Ishikawa (cell line): Measurements from ENCODE around the gene CCNI.

Experiments
- CEBPB ChIP-seq: IDR thresholded peaks from 2 replicates; pipeline ENCODE4 v1.6.1; 2012
- EGR1 ChIP-seq: IDR thresholded peaks from 2 replicates; pipeline ENCODE4 v1.6.1; 2012
- EP300 ChIP-seq: IDR thresholded peaks from 2 replicates; pipeline ENCODE4 v1.6.1; 2012; ENCODE audit warnings: borderline replicate concordance
- FOXM1 ChIP-seq: IDR thresholded peaks from 2 replicates; pipeline ENCODE4 v1.6.1; 2012; ENCODE audit warnings: low read depth, borderline replicate concordance
- MAX ChIP-seq: IDR thresholded peaks from 2 replicates; pipeline ENCODE4 v1.6.1; 2012
- RAD21 ChIP-seq: IDR thresholded peaks from 2 replicates; pipeline ENCODE4 v1.6.1; 2012; ENCODE audit warnings: low read depth
- REST ChIP-seq: IDR thresholded peaks from 2 replicates; pipeline ENCODE4 v1.6.1; 2012; ENCODE audit warnings: low read depth, mild to moderate bottlenecking
- TAF1 ChIP-seq: IDR thresholded peaks from 2 replicates; pipeline ENCODE4 v1.6.1; 2012; ENCODE audit warnings: low read depth, mild to moderate bottlenecking
- TEAD4 ChIP-seq: IDR thresholded peaks from 2 replicates; pipeline ENCODE4 v1.6.1; 2012
- USF1 ChIP-seq: IDR thresholded peaks from 2 replicates; pipeline ENCODE4 v1.6.1; 2012
- YY1 ChIP-seq: IDR thresholded peaks from 2 replicates; pipeline ENCODE4 v1.6.1; 2012; ENCODE audit warnings: low read depth
- ZBTB7A ChIP-seq: IDR thresholded peaks from 2 replicates; pipeline ENCODE4 v1.6.1; 2012; ENCODE audit warnings: low read depth

- TF ChIP-seq ZBTB7A (no peak), TEAD4 (no peak), USF1 (no peak), TAF1 (no peak), MAX (no peak), CEBPB (no peak), REST (no peak), RAD21 (no peak), YY1 (no peak), EP300 (no peak), FOXM1 (no peak), EGR1 (no peak)
These were observed 7.3 kb upstream of the CCNI start for GRCh38 chr4:77082886-77083608.
